NCI-H345 treated with DMSO at 0.1 percent for 48 hours (cell line): ENCODE measurements around the gene INAFM2.

ENCODE experiments used
- DNase-seq: peaks from one replicate; lab custom pipeline; 2025; ENCODE audit not compliant: unreplicated experiment; lab: John Stamatoyannopoulos, UW

INAFM2 gene

DNA sequence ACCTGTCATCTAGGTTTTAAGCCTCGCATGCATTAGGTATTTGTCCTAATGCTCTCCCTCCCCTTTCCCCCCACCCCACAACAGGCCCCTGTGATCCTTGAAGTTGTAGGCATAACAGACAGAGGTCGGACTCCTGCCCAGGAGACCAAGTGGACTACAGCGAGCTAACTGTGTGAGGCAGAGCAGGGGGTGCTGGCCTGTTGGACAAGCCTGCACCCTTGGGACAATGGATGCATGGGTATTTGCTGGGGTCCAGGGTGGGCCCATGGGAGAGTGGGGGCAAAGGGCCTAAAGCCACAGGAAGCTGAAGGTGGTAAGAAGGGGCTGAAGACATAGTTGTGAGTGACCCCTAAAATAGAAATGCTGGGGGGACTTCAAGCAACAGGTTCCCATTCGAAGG, 18.2 kb upstream of the INAFM2 start:
- DNase-seq, result no peak

DNA sequence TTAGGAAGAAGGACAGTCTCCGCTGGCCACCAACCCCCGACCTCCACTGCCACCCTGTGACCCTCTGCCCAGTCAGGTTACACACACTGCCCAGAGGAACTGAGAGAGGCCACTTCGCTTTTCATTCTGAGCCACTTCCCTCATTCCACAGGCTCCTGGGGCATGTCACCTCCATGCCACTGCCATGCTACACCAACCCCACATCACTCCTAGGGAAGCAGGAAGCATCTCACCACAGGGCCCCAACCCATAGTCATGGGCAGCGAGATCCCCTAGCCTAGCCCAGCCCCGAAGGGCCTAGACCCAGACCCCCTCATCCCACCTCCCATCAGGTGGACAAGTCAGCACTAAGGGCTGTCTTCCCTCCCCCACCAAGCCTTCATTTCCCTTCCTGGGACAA, 17.1 kb upstream of the INAFM2 start:
- no peak for DNase-seq

DNA sequence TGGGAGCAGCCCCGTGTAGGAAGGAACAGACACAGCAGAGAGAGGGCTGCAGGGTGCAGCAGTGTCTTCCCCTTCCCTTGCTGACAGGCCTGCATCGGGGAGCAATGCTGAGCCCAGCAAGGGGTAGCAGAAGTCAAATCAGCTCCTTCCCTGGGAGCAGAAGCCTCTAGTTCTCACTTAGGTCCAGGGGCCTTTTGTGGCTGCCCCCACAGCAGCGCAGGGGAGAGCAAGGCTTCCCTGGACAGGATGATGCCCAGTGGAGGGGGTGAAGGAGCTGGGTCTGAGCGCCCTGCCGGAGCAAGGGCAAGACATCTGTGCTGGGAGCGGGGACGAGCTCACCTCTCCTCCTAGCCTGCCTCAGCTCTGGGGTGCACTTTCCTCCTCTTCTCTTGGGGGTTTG, 16.6 kb upstream of the INAFM2 start:
- DNase-seq, result no peak

DNA sequence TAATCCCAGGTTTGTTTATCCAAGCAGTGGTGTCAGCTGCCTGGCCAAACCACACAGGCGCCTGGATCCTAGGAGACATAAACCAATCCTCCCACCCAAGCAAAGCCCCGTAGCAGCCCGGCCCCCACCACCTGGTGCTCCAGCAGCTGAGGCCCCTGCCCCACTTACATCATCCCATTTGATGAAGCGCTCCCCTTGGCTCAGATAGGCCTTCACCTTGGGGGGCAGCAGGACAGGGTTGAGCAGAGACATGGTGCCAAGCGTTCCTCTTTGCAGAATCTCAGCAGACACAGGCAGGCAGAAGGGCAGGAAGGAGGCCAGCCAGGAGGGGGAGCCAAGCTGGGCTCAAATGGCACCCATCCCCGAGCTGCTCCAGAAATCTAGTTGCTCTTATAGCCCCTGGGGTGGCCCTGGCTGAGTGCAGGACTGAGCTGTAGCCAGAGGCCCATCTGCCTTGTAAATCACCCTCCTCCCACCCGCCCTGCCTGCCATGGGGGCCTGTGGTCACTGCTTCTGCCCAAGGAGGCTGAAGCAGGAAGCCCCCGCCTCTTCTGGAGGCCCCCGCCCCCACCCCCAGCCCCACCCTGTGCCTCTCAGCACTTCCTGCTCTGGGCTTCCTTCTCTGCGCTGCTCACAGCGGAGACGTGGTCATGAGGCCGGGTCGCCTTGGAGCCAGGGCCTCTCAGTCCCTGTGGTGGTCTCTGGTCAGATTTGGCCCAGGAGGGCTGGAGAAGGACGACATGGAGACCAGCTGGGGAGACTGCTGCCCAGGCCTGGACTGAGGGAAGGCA, 15.9 kb upstream of the INAFM2 start, which contains the start of gene PLCB2:
Gene PLCB2 (minus strand): TSS at position 515 of the 791 bp plus-strand sequence. CDS start 263 bp downstream, at position 252.
- no peak for DNase-seq

DNA sequence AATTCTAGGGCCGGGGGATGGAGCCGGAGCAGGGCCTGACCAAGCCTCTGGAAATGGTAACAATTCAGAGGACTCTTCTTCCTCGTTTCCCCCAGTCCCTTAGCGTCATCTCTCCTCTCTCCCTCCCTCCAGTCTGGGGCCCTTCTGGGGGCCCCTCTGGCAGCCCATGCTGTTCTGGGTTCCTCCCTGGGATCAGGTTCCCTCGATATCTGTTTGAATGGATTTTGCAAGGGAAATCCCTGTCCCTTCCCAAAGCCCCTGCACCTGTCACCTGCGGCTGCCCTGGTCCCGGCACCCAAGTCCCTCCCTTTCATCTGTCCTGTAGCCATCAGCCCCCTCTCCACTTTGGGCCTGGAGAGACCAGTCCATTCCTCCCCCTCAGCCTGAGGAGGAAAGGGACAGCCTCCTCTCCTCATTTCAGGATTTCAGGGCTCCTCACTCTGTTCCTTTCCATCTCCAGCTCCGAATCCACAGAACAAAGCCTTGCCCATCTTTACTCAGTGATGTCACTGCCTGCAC, 14.1 kb upstream of the INAFM2 start:
- no peak for DNase-seq

DNA sequence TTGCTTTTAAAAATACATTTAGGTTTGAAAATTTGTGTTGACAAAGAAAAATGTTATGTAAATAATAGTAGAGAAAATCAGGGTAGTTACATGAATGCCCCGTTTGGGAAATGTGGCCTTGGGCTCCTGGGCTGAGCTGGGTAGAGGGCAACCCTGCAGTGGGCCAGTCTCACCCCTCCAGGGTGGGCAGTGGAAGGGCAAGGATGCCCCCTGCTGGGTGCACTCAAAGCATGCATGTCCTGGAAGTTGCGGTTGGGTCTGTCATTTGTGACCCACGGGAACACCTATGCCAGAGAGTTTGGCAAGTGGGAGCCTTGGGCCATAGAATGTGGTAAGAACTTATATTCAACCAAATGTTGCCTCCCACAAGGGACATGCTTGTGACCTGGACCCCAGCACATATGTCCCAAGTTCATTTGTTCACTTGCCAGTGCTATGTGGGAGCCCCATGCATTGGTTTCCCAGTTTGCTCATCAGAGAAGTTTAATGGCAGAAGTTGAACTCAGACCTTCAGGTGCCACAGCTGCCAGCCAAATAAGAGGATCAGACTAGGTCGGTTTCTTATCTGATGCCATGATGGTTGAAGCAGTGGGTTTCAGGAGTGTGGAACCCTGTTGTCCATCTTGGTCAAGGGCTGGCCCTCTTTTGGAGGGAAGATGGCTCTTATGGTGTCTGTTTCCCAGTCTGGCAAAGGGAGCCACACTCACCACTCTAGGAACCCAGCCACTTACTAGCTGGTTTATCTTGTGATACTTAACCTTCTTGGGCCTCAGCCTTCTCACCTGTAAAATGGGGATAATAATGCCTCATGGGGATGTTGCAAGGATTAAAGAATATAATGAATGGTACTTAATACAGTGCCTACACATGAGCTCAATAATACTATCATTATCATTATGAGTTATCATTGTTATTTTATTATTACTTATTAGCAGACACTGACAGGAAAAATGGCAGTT, 13.2 kb upstream of the INAFM2 start:
- DNase-seq, result no peak

DNA sequence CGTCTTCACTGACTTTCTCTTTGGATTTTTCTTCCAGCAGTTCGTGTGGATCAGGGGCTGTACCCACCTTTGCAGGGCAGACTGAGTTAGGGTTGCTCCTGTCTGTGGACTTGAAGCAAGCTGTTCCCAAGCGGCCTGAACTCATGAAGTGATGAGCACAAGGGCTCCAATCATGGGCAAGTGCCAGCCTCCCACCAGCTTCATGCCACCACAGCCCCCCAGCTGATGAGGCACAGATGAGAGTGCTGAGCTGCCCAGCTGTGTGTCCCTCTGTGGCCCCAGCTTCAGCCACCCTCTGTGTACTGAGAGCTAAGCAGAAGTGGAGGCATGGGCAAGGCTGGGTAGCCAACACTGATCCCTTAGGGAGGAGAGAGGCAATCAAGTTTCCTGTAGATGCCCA, 12.5 kb upstream of the INAFM2 start:
- no peak for DNase-seq

DNA sequence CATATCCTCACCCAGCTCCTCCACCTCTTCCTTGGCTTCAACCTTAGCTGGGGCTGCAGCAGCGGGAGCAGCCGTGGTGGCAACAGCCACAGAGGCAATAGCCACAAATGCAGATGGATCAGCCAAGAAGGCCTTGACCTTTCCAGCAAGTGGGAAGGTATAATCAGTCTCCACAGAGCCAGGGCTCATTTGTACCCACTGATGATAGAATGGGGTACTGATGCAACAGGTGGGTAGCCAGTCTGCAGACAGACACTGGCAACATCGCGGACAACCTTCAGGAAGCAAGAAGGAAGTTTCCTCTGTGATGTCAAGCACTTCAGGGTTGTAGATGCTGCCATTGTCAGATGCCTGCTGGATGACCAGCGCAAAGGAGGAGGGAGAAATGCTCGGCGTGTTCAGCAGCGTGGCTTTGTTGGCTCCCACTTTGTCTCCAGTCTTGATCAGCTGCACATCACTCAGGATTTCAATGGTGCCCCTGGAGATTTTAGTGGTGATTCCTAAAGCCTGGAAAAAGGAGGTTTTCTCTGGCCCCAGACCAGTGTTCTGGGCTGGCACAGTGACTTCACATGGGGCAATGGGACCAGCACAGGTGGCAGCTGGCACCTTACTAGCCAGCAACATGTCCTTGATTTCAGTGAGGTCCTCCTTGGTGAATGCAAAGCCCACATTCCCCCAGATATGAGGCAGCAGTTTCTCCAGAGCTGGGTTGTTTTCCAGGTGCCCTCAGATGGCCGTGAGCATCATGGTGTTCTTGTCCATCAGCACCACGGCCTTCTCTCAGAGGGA, 10.9 kb upstream of the INAFM2 start:
- no peak for DNase-seq

DNA sequence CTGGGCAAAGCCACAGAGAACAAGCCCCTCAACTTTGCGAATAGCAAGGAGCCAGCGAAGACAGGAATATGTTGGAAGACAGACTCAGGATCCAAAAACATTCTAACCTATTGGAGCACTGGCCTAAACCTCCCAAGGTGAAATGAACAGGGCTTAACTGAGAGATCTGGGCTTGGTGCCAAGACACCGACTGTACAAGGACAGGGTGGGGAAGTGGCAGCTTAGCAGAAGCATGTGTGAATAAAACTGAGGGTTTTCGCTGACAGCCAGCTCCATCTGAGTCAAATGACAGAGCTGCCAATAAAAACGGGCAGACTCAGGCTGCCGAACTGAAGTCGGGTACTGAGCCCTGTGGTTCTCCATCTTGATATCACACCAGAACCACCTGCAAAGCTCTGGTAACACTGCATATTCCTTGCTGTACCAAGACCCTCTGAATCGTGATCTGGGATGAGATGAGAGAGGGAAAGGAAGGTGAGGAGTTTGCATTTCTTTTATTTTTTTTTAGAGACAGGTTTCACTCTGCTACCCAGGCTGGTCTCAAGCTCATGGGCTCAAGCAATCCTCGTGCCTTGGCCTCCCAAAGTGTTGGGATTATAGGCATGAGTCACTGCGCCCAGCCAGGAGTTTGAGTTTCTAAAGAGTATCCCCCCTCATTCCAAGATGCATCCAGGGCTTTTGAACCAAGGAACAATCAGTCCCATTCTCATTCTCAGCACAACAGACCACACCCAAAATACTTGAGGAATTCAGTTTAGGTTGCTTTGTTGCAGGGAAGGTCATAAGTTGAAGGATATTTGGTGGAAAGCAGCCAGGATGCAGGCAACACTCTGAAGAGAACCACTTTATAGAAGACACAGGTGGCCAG, 9.7 kb upstream of the INAFM2 start:
- peak; percentile 65 for DNase-seq

DNA sequence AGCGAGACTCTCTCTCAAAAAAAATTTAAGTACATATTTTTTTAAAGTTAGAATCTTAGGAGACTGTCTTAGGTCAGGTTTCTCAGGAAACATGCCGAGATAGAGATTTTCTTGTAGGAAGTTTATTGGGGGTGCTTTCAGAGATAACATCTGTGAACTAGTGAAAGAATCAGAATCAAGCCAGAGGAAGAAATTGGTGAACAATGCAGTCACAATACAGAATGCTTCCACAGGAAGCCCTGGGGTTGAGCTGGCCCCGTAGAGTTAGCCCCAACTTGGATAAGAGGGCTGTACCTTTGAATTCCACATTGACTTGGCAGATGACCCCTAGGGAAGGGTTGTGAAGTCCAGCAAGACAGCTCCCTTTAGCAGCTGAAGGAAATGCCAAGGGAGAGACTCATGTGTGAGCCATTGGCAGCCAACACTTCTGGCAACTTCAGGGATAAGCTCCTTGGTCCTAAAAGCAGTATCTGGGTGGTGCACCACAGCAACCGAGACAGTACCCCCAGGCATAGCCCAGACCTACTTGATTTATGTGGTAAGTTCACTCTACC, 8.7 kb upstream of the INAFM2 start:
- DNase-seq, result no peak

DNA sequence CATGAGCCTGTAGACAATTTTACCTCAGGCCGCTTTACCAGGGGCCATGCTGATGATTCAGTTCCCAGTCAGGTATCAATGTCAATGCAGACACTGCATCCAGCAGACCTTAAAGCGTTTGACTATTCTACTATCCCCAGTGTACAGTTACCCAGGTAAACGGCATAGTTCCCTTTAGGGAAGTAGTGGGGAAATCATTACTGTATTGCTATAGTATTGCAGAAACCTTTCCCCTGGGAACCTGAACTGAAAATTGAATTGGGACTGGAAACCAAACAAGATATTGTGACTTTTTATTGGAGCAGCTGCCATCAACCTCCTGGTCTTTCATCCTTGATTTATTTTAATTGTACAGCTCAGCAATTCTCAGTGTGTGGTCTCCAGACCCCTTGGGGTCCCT, 6.6 kb upstream of the INAFM2 start:
- DNase-seq, result no peak

DNA sequence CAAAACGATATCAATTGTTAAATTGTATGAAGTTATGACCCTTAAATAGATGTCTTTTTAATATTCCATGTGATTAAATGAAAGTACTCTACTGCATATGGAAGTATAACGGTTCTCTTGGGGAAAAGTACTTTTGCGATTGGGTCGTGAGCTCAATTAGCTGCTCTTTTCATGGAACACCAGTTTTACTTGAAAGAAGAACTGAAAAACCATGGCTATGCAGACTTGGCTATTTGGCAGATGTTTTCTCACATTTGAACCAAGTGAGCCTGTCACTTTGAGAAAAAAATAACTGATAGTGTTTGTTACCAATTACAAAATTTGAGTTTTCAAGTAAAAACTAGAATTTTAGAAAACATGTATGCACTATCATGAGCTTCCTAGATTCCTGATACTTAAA, 5.9 kb upstream of the INAFM2 start:
- DNase-seq, result no peak

DNA sequence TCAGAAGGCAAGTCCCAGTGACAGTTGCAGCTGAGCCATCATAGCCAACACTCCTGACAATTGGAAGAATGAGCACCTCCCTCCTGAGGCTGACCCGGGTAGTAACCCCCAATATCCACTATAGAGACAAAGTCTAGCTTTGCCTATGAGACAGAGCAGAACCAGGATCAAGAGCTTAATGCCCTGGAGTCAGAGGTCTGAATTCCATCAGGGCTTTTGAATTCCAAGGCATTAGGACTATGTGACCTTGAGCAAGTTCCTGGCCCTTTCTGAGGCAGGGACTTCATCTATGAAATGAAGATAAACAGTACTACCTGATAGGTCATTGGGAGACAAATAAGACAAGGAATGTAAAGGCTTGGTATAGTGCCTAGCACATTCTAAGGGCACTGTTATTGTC, 3.1 kb upstream of the INAFM2 start:
- no peak for DNase-seq

DNA sequence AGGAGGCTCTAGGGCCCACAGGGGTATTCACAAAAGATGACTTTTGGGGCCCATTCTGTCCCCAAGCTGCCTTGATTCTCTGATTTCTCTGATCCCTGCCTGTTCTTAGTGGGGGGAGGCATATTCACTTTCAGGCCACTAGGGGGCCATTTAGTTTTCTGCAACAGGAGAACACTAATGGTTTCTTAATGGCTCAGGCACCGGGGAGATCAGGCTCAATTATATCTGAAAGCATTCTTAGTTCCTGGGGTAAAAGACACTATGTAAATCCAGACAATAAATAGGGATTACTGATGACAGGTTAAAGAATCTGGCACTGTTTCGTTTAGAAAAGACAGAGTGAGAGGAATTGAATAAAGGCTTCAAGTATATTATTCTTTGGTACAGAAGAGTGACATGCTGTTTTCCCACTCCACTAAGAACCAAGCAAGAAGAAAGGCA, 2.5 kb upstream of the INAFM2 start:
- peak; percentile 48 for DNase-seq

DNA sequence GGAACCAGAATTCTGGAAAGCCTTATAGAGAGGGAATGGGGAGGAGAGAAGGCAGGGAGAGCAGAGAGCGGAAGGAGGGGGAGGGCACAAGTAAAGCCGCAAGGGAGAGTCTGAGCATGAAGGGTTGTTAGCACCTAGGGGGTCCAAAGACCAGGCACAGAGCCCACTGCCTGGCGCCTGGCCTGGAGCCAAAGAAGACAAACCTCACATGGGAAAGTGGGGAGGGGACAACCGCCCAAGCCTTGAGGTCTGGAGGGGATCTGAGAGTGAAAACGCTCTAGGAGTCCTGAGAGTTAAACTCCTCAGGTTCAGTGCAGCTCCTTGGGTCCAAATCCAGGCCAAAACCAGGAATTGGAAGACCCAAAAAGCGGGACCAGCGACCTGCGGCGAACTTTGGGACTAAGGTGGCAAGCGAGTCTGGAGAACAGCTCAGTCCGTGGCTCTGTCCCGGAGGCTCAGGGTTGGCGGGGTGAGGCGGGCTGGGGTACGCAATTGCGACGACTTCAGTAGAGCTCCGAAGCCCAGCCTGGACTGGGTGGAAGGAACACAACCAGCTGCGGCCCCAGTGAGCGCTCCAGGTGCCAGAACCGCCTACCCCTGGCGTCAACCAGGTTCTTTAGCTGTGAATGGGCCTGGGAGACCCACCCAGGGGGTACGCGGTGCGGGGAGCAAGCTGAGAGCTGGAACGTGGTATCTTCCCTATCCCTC, 807 bp upstream of the INAFM2 start:
- DNase-seq, result peak; percentile 7

DNA sequence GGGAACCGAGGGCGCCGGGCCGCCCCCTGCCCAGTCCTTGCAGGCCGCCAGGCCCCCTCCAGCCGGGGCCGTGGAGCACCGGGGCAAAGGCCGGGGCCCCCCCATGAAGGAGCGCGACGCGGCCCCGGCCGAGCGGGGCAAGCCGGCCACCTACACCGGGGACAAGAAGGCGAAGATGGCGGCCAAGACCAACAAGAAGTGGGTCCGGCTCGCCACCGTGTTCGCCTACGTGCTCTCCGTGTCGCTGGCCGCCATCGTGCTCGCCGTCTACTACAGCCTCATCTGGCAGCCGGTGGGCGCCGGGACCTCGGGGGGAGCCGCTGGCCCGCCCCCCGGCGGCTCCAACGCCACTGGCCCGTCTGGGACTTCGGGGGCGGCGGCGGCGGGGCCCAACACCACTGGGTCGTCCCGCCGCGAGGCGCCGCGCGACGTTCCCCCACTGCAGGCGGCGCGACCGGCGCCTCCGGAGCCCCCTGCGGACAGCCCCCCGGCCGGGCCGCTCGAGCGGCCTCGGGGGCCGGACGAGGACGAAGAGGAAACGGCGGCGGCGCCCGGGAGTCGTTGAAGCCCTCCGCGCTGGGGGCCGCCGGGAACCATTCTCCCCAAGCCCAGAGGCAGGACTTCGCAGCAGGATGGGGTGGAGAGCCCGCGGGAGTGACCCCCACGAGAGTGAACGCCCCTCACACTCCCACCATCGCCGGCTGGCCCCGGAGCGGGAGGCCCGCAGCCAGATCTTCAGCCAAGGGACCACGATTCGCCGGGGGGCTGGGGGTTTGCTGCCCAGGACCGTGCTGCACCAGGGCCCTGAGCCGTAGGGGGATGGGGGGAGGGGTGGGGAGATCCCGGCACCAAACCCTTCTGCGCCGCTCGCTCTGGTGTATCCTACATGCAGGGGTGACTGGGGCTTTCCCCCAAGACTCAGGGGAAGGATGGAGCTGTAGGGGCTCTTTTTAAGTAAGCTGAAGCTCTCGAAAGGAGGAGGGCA, 753 bp downstream of the INAFM2 start:
- no peak for DNase-seq

DNA sequence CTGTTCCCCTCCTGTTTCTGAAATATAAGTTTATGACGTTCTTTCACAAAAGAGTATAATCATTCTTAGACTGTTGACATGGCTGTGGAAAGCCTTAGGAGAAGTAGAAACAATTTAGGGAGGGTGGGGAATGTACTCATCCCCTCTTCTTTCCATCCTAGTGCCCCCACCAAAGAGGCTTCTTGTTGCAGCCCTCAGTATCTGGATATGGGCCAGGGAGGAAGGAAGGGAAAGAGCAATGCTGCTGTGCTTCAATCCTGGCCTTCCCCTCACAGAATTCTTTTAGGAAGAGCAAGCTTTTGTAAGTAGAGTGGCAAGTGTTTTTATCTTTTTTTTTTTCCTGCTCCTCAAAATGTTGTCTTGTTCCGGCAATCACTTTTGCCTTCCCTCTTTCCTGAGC, 1.7 kb downstream of the INAFM2 start:
- DNase-seq, result no peak

DNA sequence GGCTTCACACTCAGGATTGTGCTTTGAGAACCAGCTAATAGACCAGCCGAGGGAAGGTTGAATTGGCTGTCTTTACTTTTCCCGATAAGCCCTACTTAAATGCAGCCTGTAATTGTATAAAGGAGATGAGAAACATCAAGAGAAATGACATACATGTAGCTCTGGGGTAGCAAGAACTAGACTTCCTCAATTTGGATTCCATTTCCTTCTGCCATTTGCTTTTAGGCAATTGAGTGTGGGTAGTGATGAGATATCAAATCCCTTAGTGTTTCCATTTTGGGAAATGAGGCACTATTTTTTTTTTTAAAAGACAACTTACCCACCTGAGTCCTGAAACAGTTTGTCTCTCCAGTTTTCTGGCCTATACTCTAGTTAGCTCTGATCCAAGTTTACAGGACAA, 2.2 kb downstream of the INAFM2 start:
- DNase-seq, result no peak
